Rectal smooth muscle tissue (tissue), 1 donor: ENCODE data around the gene NPAS3.

Source experiments
- H3K27ac ChIP-seq: one replicate; pipeline ENCODE4 v1.7.0; 2013; ENCODE audit warnings: low read depth, low read length, inconsistent platforms
- H3K27me3 ChIP-seq: one replicate; pipeline ENCODE4 v1.7.0; 2013; ENCODE audit warnings: low read length; ENCODE audit not compliant: control insufficient read depth, insufficient read depth
- H3K36me3 ChIP-seq: one replicate; pipeline ENCODE4 v1.7.0; 2013; ENCODE audit warnings: low read length; ENCODE audit not compliant: control insufficient read depth, insufficient read depth
- H3K4me1 ChIP-seq: one replicate; pipeline ENCODE4 v1.7.0; 2013; ENCODE audit warnings: low read length; ENCODE audit not compliant: control insufficient read depth, insufficient read depth
- H3K4me3 ChIP-seq: one replicate; pipeline ENCODE4 v1.7.0; 2013; ENCODE audit warnings: low read length
- H3K9ac ChIP-seq: one replicate; pipeline ENCODE4 v1.7.0; 2013; ENCODE audit warnings: low read length

Gene NPAS3

DNA sequence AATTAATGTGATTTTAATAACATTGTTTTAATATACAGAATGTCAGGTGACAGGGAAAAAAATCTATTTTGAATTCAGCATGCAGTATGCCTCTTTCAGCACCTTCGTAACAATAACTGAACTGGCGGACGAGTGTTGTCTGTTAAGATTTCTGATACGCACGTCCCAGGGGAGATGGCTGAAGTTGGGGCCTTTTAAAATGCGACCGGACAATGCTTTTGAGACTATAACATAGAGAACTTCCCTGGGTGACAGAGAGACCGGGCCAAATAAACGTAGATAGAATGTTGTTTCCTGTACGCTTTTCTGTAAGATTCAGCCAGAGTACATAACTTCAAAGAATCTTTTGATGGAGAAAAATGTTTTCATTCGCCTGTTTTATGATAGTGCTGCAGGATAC, 772.5 kb downstream of the NPAS3 start:
- no peak overlapping the region for H3K9ac ChIP-seq
- no peaks in the 10 kb centered on the region for H3K27me3 ChIP-seq
- no peak overlapping the region for H3K27ac ChIP-seq
- no peaks in the 10 kb centered on the region for H3K4me1 ChIP-seq
- H3K36me3 ChIP-seq, result no peaks in the 10 kb centered on the region
- no peak overlapping the region for H3K4me3 ChIP-seq

DNA sequence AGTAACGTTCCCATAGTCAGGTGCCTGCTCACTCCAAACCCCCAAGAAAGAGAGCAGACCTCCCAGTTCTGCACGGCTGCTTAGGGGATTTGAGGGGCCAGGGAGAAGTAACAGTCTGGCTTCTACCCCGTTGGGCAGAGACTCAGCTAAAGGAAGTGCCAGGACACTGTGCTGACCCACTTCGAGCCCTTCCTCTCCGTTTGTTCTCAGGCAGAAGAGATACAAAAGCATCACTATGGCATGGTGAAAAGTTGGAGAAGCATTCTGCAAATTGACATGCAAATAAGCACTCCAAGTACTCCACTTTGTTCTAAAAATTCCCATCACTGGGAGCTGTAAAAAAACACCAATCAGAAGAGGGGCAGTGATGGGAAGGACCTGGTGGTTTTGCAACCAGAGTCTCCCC, 773.1 kb downstream of the NPAS3 start:
- Histone ChIP-seq H3K27me3 (no peaks in the 10 kb centered on the region), H3K4me3 (no peak overlapping the region), H3K36me3 (no peaks in the 10 kb centered on the region), H3K27ac (no peak overlapping the region), H3K9ac (no peak overlapping the region), H3K4me1 (no peaks in the 10 kb centered on the region)

DNA sequence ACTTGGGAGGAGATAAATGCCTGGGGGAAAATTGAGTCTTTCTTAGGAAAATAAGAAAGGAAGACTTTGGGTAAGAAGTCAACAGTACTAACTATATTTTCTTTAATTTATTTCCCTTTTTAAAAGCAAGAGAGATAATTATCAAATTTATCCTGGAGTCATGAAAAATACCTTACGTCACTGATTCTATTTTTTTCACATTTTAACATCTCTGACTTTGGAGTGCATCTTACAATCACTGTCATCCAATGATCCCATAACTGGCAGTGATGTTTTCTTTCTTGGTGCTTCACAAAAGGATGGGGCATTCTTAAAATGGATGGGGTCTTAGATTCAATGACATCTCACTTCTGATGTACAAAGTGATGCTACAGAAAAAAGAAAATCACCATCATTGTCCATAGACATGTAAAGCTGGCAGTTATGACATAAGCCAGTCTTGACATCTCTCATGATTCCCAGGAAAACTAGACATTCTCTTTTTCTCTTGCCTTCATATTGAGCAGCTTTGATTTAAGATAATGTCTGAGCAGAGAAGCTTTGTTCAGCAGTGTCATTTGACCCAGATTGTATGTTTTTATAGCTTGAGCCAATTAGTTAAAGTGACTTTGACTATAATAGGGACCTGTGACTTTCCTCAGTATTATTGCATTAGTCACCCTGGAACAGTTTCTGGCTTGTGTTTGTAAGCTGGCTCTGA, 776.0 kb downstream of the NPAS3 start:
- Histone ChIP-seq H3K36me3 (no peaks in the 10 kb centered on the region), H3K4me1 (no peaks in the 10 kb centered on the region), H3K4me3 (no peak overlapping the region), H3K27me3 (no peaks in the 10 kb centered on the region), H3K9ac (no peak overlapping the region), H3K27ac (no peak overlapping the region)

DNA sequence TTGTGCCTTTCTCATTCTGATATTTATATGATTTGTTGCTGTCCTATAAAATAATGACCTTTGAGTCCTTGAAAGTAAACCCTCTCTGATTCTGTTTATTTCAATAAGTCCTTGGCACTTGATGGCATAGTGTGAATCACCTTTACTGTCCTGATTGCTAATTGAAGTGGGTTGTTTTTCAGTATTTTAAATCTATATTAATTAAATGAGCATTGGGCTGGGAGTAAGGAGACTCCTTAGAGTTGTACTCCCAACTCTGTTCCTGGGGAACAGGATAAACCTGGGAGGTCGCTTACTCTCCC, 776.5 kb downstream of the NPAS3 start:
- Histone ChIP-seq H3K36me3 (no peaks in the 10 kb centered on the region), H3K27me3 (no peaks in the 10 kb centered on the region), H3K27ac (no peak overlapping the region), H3K4me1 (no peaks in the 10 kb centered on the region), H3K4me3 (no peak overlapping the region), H3K9ac (no peak overlapping the region)

DNA sequence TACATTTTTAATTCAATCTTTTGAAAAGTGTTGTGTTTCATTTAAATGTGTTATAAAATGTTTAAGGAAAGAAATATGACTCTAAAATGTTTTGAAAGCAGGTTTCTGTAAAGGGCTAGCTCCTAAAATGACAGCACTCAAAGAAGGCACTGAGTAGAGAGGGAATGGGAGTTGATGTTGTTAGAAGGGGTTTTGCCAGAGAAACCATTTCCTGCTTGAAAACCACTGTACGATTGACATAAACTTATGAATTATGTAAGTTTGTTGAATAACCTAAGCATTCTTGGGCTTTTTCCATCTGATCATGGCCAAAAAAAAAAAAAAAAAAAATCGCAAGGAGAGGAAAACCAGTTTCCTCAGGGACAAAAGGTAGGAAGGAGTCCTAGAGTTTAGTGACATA, 778.2 kb downstream of the NPAS3 start:
- no peaks in the 10 kb centered on the region for H3K27me3 ChIP-seq
- H3K9ac ChIP-seq, result no peak overlapping the region
- H3K27ac ChIP-seq, result no peak overlapping the region
- H3K4me3 ChIP-seq, result no peak overlapping the region
- H3K4me1 ChIP-seq, result no peaks in the 10 kb centered on the region
- no peaks in the 10 kb centered on the region for H3K36me3 ChIP-seq

DNA sequence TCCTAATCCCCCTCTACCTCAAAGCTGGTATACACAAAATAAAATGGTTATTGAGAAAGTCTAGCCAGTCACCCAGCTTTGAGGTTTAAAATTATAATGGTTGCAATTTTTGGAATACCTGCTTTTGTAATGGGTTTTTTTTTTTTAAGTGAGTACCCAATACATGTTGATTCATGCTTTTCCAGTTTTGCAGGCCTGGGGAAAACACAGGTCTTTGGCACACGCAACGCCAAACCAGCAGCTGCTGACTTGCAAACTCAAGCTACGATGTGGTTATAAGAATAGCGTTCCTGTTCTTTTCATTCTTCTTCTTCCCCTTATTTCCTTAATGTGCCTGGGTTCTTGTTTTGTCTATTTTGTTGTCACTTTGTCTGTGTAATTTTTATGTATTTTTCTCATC, 779.2 kb downstream of the NPAS3 start:
- Histone ChIP-seq H3K27me3 (no peaks in the 10 kb centered on the region), H3K4me3 (no peak overlapping the region), H3K27ac (no peak overlapping the region), H3K4me1 (no peaks in the 10 kb centered on the region), H3K9ac (no peak overlapping the region), H3K36me3 (no peaks in the 10 kb centered on the region)

DNA sequence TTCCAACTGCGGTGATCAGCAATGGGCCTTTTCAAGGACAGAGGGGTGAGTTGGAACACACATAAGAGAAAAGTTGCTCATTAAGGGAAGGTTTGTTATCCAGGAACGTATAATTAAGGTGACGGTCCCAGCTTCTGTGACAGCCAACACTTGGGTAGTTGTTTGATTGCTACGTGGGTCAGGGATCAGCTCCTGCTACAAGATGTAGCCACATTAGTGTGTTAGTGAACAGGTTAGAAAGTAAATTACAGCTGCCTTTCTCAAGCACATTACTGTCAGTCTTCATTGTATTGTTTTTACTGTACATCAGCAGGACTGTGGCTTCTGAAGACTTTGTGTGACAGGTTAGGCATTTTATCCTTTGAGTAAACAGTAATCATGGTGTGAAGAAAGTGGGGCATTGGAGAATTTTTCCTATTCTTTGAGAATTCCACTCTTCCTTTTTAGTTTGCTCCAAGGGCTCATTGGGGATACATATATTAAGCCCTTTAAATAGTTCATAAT, 781.7 kb downstream of the NPAS3 start:
- Histone ChIP-seq H3K27ac (no peak overlapping the region), H3K36me3 (no peaks in the 10 kb centered on the region), H3K9ac (no peak overlapping the region), H3K27me3 (no peaks in the 10 kb centered on the region), H3K4me3 (no peak overlapping the region), H3K4me1 (no peaks in the 10 kb centered on the region)

DNA sequence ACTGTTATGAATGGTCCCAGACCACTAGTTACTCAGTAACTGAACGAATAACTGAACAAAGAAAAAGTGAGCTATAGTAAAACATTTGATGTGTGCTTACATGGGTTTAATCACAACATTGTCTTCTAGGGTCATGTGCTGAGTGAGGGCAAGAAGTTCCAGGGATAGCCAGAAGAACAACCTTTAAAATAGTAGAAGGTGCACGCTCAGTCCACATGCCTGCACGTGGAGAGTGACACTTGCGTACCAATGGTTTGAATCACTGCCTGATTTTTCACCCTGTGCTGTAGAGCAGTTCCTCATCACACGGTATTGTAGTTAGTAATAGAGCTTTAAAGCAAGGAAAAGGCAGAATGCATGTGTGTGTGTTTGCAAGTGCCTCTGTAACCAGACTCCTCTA, 788.0 kb downstream of the NPAS3 start:
- H3K9ac ChIP-seq, result no peak overlapping the region
- H3K27me3 ChIP-seq, result no peaks in the 10 kb centered on the region
- H3K27ac ChIP-seq, result no peak overlapping the region
- H3K36me3 ChIP-seq, result no peaks in the 10 kb centered on the region
- H3K4me3 ChIP-seq, result no peak overlapping the region
- H3K4me1 ChIP-seq, result no peaks in the 10 kb centered on the region

DNA sequence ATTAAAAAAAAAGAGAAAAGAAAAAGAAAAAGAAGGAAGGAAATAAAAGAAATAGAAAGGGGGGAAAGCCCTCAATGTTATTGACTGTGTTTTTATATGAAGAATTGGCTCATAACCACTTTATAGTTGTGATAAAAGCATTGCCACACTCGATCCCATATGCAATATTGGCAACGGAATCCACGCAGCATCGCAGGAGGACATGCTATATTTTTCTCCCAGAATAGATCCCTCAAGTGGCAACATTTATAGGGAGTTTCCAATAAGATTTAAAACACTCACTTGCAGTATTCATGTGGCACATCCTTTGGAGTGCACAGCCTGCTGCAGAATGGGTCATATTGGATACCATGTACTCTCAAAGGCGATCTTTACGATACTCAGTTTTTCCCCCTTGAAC, 788.9 kb downstream of the NPAS3 start:
- no peak overlapping the region for H3K4me3 ChIP-seq
- H3K9ac ChIP-seq, result no peak overlapping the region
- no peaks in the 10 kb centered on the region for H3K4me1 ChIP-seq
- no peak overlapping the region for H3K27ac ChIP-seq
- no peaks in the 10 kb centered on the region for H3K36me3 ChIP-seq
- H3K27me3 ChIP-seq, result no peaks in the 10 kb centered on the region

DNA sequence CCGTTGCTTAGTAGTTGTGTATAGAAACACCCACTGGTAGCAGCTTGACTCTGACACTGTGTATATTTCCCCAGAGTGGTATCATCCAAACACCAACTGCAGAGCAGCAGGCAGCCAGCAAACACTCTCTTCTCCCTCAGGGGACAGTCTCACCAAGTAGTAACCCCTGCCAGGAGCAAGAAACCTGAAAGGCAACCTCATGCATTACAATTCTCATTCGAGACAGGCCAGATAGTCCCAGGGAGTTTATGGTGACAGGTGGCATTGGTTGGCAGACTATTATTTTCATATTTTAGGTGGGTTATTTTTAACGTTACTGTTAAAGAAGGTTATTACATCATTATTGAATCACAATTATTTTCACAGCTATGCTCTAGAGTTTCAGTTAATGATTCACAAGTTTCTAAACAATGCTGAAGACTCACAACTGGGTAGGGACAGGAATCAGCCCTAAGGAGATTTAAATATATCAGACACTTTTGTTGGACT, 789.4 kb downstream of the NPAS3 start:
- Histone ChIP-seq H3K4me3 (no peak overlapping the region), H3K9ac (no peak overlapping the region), H3K27ac (no peak overlapping the region), H3K4me1 (no peaks in the 10 kb centered on the region), H3K27me3 (no peaks in the 10 kb centered on the region), H3K36me3 (no peaks in the 10 kb centered on the region)

DNA sequence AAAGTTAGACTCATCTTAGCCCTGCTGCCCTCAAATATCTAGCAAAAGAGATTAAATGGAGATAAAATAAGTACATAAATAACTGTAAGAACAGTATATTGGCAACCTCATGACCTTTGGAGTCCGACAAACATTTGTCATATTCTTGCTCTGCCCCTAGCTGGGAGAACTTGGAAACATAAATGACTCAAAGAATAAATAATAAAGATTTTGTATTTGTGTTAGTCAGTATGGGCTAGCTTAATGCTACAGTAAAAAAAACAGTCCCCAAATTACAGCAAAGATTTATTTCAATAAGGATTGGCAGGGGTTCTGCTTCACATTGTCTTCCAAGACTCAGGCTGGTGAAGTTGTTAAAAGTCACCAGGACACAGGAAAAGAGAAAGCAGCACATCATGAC, 791.5 kb downstream of the NPAS3 start:
- no peak overlapping the region for H3K4me3 ChIP-seq
- H3K4me1 ChIP-seq, result no peaks in the 10 kb centered on the region
- H3K27me3 ChIP-seq, result no peaks in the 10 kb centered on the region
- H3K36me3 ChIP-seq, result no peaks in the 10 kb centered on the region
- no peak overlapping the region for H3K27ac ChIP-seq
- no peak overlapping the region for H3K9ac ChIP-seq

DNA sequence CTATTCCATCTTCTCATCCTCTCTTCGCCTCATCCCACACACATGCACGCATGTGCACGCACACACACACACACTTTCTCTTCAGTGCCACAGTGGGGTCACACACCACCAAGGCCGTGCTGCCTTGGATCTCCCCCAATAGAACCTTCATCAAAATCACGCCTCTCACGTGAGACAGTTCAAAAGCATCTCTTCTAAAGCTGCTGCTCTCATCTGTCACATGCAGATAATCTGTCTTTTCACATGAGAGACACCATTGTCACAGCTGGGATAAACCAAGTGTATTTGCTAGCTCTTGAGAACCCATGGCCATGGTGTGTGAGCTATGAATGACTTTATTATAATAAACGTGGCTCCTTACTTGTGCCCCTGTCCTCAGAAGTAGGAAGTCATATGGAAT, 793.5 kb downstream of the NPAS3 start:
- Histone ChIP-seq H3K9ac (no peak overlapping the region), H3K4me1 (no peaks in the 10 kb centered on the region), H3K27ac (no peak overlapping the region)

DNA sequence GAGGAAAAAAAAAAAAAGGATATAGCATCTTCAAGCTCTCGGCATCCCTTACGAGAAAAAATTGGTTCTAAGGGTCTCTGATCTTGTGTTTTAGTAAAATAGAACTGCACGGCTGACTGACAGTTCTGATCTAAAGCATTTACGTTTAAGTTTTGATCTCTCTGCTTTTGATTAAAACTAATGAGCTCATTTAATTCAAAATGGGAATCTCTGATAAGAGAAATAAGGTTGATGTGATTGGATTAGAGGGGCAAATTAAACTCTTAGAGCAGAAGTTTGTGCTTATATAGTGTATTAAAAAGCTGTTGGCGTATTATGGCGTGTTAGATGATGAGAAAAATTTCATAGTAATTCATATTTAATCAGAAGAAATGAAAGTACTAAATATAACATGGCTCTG, 794.6 kb downstream of the NPAS3 start:
- H3K9ac ChIP-seq, result no peak overlapping the region
- H3K4me3 ChIP-seq, result no peak overlapping the region

More for the DNA sequence above, 793.5 kb downstream of the NPAS3 start:
- H3K27me3 ChIP-seq, result no peaks in the 10 kb centered on the region
- H3K4me3 ChIP-seq, result no peak overlapping the region
- H3K36me3 ChIP-seq, result no peaks in the 10 kb centered on the region

More for the DNA sequence above, 794.6 kb downstream of the NPAS3 start:
- Histone ChIP-seq H3K27me3 (no peaks in the 10 kb centered on the region), H3K4me1 (no peaks in the 10 kb centered on the region), H3K36me3 (no peaks in the 10 kb centered on the region), H3K27ac (no peak overlapping the region)
